Brain pericyte (primary cell): ENCODE measurements around the gene RNF150.
"Not testable (repeated sequence)": the region's sequence is repeated elsewhere in the genome, so short reads cannot be mapped to it uniquely, and the experiment has no call there.

ENCODE experiments used
- DNase-seq: peaks from one replicate; pipeline ENCODE4 v3.0.0-alpha.2; 2012; ENCODE audit warnings: low read depth, low spot score

The RNF150 gene

DNA sequence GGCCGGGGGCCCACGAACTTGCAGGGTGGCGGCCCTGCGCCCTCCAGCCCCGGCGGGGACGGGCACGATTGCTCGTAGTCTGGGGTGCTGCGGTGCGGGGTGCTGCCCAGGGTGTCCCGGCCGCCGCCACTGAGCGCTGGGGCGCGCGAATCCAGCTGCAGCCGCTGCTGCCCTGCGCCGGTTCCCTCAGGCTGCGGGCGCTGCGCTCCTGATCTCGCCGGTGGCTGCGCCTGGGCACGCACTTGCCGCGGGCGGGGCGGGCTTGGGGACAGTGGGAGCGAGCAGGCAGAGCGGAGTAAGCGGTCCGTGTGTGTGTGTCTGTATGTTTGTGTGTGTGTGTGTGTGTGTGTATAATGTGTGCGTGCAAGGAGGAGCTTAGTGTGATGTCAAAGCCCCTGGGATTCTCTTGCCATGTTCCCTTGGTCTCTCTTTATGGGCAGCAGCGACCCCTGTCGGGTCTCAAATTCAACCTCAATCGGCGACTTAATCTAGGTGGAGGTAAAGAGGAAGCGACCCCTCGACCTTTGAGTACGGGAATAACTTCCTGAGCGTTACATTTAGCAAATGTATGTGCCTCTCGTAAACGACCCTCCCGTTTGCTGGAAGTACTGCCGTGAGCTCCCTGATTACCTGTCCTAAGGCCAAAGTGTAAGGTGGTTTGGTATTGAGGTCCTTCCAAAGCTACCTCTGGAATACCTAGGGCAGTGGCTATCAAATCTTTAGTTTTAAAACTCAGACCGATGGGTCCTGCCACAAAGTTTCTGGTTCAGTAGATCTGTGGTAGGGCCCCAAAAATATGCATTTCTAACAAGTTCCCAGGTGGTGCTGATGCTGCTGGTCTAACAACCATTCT is at the start of gene RNF150:
RNF150 (minus strand) TSS at position 324 of the 853 bp plus-strand sequence.
- peak; percentile 56 for DNase-seq

DNA sequence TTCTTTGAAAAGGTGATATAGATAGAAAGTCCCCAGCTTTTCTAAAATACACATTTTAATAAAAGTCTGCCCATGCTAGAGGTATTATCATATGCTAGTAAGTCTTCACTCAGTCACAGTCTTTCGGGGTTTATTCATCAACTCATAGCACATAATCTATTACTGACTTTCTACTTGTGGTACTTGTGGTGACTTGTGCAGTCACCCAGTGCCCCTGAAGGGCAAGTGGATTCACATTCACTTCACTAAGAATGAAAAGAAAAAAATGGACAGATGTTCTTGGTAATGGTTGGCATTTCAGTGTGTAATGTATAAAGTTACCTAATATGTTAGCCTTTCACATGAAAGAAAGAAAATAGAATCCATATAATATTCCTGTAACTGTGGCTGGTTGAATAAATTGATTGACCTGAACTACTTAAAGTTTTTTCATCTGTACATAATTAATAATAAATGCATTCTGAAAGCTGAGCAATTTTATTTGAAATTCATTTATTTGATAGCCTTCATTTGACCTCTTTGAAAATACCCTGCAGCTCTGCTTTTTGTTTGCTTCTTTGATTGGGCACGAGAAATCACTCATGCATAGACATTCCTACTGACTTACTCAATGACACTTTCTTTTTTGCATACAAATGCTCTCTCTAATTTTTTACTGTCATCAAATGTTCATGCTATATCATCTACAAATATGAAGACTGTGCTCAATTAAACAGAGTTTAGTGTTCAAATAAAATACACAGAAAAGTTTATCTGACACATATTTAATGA is 47.9 kb upstream of the RNF150 start:
- no peak for DNase-seq

DNA sequence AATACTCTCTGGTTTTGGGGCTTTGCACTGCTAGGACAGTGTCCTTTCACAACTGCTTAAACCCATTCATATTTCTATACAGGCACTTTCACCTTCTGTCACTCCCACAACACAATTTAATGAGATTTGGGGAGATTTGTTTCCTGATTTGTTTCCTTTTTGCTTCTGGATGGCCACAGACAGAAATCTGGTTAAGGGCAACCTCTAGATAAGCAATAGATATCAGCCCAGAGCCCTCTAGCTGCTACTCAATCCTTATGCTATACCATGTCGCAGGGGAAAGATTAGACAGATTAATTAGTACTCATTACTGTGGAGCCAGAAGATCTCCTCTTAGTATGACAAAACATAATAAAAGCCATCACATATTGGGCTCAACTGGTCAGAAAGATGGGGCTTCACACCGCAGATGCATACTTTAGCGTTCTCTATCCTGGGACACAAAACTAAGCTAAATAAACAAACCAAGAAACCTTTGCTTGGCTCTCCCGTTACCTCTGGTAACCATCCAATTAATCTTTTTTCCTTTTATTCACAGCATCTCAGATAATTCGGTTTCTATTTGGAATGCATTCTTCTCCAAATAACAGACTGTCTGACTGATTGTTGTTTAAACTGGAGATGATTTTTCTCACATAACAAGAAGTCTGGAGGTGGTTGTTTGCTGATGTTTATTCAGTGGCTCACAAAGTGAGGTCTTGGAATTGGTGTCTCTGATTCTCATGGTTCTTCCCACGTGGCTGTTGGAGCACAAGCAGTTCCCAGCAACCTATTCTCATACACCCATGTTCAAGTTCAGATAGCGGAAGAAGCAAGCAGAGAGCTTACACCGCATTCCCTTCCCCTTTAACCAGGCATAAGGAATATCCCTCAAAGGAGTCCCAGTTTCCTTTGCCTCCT is 46.5 kb upstream of the RNF150 start:
- DNase-seq = no peak

DNA sequence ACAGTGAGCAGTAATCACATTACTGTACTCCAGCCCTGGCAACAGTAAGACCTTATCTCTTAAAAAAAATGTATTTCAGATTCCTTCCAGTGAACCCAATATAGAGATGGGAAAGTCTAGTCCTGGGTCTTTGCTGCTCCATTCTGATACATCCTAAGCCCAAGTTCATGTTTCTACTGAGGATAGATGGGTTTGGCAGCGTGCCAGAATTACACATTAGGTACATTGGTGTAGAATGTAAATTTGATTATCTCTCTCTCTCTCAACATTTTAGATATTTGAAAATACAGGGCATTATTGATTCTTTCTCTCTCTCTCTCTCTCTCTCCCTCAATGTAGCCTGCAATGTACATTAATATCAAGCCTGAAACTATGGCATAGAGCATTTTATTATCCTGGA is 43.9 kb upstream of the RNF150 start:
- DNase-seq = no peak

DNA sequence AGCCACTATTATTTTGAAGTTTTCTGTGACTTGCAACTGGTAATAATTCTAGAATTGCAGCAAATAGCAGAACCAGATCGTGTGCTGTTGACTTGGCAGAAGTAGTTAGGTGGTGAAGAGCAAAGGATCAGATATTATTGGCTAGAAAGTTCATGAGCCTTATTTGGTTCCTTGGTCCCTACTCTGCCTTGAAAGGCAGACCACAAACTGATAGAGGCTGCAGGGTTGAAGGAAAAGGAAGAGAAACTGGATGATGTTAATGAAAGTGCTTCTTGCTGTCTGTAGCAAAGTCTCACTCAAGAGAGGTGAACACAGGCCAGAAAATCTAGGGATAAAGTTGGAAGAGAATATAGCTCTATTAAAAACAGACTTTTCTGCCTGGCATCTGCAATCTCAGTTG is 41.2 kb upstream of the RNF150 start:
- DNase-seq = no peak

DNA sequence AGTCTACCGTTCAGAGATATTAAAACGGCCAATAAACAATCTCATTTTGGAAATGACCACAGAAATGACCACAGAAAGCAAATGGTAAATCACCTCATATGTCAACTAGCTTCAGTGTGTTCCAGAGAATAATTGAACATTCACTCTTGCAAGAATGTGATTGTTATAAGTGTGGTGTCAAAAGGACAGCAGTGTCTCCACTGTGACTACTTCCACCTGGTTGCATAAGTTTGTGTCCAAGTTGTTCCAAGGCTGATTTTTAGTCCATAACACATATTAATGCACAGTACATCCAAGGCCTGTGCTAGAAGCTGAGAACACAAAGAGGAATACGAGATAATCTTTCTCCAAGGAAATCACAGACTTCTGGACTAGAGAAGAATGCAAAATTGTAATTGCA is 37.4 kb upstream of the RNF150 start:
- no peak for DNase-seq

DNA sequence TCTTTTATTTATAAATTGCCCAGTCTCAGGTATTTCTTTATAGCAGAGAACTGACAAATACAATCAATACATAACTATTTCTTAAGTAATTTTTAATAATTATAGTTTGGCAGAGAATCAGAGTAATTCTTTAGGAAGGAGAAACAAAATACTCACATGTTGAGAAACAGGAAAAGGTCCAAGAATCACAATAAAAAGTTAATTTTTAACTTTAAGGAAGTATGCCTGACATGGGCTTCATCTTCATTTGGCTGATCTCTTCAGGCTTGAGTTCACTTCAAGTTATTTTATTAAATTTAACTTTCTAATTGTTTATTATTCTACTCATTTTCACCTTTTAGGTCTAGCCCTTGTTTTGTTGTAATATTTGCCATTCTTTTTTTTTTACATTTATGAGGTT is 36.1 kb upstream of the RNF150 start:
- DNase-seq = no peak

DNA sequence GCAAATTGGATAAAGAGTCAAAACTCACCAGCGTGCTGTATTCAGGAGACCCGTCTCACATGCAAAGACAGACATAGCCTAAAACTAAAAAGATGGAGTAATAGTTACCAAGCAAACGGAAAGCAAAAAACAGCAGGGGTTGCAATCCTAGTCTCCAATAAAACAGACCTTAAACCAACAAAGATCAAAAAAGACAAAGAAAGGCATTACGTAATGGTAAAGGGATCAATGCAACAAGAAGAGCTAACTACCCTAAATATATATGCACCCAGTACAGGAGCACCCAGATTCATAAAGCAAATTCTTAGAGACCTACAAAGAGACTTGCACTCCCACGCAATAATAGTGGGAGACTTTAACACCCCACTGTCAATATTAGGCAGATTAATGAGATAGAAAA is 31.7 kb upstream of the RNF150 start:
- not testable (repeated sequence) for DNase-seq

DNA sequence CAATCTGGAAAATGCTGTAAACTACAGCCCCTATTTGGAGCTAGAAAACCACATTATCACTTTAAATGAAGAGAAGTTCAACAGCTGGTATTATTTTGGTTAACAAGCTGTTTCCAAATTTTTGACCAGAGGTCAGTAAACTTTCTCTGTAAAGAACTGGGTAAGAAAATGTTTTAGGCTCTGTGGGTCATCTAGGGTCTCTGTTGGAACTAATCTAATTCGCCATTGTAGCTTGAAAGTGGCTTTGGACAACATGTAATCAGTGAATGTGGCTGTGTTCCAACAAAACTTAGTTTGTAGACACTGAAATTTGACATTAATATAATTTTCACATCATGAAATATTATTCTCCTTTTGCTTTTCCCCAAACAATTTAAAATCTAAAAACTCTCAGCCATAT is 25.8 kb upstream of the RNF150 start:
- DNase-seq = no peak

DNA sequence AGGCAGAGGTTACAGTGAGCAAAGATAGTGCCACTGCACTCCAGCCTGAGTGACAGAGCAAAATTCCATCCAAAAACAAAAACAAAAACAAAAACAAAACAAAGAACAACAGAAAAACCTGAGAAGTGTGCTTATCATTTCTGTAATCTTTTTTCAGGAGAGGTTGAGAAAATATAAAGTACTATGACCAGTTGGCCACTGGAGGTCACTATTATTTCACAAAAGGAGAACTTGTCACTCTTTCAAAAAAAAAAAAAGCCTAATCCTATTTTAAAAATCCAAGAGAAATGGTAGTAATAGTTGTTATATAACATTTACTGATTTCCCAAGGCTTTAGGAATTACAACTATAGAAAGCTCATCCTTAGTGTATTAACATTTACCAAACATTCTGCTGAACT is 24.9 kb upstream of the RNF150 start:
- DNase-seq = no peak

DNA sequence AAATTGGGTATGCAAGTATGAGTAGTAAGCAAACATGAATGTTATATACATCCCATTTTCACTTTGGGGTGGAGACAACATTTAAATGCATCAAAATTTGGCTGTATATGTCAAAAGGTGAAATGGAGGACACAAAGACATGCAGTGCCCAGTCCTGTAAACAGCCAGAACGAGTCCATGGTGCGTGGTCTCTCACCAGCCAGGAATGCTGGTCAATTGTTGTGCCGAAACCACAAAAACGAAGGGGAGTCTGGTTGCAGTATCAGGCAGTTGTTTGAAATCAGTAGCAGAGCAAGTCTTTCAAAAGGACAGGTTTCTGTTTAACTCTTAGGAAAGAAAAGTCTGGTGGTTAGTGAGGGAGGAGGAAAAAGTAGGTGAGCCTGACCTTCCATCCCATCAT is 22.3 kb upstream of the RNF150 start:
- no peak for DNase-seq

DNA sequence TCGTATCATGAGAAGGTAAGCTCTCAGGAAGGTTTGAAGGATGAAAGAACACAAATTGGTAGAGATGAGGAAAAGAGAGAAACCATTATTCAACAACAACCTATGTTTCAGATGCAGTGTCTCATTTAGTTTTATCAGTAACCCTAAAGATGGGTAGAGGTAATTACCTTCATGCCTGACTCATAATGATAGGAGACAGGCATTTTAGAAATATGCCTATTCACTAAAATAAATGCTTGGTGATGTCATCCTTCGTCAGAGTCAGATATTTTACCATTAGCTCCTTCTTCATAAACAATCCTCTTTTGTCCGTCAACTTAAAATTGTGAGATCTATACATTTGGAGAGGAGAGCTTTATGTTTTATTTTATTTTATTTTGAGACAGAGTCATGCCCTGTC is 21.5 kb upstream of the RNF150 start:
- no peak for DNase-seq

DNA sequence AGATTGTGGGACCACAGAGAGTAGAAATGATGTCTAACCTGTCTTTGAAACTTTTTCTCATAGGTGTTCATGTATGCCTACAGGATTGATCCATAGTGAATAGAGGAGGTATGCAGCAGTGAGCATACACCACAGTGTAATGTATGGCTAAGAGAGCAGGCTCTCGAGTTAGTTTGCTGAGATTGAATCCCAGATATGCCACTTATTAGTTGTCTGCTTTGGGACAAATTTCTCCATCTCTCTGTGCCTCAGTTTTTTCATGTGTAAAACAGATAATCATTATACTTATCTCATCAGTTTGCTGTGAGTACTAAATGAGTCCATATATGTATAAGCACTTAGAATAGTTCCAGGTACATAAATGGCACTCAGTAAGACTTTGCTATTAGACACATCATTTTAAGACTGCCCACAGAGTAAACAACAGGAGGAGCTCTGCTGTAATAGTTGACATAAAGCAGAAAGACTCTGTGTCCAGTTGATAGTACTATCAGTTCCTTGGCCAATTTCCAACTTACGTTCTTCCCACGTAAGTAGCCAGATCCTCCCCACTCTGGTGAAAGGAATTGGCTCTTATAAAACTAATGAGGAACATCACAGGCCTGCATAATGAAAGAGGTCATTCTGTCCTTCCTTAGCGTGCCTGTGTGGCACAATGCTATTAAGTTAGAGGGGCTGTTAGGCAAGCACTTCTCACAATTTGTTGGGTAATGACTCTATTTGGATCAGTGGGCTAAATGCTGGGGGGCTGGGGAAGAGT is 20.7 kb upstream of the RNF150 start:
- DNase-seq = no peak

DNA sequence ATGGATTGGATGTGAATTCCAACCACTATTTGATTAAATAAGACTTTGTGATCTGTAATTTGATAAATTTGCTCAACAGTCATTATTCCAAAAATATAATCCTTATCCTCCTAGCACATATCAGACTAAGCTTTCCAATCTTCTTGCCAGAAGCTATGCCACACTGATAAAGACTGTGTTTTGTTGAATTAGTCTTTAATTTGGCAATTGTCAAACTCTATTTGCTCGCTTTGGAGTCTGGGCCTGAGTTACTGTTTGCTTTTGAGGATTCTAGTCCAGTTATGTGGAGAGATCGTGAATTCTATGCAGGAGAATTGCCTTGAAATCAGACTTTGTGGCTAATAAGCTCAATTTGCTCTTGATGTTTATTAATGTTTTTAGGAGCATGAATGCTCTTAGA is 10.9 kb upstream of the RNF150 start:
- no peak for DNase-seq

DNA sequence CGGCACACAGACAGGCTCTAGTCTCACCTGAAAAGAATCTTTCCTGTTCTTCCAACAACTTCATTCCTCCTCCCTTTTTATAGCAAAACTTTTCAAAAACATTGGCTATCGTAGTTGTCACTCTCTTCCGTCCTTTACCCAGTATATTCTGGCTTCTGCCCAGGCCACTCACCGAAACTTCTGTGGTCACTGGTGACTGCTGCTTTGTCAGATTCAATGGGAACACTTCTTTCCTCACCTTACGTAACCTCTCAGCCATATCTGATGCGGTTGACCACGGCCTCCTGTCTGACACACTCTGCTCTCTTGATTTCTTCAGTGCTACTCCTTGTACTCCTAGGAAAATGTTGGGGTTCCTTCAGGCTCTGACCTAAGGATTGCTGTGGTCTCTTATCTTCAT is 9.2 kb upstream of the RNF150 start:
- DNase-seq = no peak

DNA sequence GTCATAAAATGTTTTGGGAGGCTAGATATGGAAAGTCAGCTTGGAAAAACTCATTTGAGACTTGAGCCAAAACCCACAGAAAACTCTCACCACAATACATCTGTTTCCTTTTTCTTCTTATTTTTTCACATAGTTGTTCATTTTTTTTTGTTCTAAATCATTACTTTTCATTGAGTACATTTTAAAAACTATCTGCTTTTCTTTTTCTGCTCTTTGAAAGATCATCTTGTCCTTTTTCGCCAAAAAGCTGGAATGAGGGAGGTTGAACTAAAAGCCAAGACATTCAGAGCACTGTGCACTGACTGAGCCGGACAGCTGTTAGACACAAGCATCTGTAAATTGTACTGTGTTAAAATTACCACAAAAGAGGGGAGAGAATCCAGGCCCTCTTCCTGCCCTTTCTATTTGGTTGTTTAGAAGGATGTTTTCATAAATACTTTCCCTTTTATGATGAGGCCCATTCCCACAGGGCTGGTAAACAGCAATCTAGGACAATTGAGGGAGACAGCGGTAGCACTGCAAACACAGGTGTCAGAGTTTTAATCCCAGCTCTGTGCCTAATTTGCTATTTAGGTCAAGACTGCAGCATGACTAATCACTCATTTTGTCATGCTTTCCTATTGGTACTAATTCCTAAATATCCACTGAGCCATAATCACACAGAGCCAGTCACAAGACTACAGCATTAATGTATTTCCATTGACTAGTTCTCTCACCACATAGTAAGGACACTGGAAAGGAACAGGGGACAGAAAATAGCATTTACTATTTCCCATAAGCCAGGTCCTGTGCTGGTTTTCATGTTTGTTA is 7.3 kb upstream of the RNF150 start:
- DNase-seq = no peak

DNA sequence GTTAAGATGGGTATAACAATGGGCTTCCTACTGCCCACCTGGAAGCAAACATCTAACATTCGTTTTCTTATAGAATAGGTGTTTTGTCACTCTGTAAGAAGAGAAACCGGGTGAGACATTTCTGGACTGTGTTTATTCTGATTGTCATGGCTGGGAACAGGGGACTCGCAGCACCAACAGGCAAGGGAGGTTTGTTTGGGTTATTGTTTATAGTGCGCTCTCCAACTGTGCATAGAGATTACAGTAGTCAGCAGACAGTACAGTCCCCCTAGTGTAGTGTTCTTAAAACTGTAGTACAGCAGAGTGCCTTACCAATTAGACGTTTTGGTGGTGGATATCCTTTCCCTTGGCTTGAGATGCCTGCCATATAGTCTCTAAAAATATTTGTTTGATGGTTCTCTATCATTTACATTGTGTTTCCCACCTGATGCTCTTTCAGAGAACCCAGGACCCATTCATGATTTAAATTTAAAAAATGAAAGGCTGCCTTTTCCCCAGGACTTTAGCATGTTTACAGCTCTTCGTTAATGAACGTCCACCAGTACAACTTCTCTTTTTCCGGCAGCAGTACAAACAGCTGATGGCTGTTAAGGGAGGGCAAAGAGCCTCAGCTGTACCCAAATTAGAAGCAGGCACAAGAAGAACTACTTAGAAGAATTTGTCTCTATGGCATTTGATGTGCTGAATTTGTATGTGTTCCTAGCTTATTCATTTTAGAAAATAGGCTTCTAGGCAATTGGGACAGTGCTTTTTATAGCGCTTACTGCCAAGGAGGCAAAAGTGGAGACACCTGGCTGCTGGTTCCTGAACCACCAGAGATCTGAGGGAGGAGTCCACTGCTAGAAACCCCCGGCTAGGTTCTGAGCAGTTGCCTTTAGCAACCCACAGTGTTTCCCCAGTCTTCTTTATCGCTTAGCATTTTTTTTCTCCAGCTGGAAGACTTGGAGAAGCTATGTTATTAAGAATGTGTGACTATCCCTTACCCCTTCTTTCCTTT is 1.0 kb upstream of the RNF150 start:
- DNase-seq = no peak

DNA sequence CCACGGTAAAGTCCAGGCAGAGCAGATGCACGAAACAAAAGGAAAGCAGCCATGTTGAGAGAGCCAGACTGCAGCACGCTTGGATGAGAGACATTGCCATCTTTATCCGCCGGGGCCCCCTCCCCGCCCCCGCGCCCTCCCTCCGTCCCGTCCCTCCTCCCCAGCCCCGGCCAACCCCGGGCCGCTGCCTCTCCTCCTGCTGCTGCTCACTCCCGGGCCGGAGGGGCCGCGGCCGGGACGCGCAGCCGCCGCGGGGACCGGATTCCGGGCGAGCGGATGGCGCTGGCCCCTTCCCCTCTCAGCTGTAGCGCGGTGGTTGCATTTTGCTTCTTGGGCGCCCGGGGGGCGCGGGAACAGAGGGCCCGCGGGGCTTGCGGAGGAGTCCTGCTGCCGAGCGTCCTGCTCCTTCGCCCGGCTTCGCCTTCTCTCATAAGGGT is 542 bp downstream of the RNF150 start:
- DNase-seq = no peak

DNA sequence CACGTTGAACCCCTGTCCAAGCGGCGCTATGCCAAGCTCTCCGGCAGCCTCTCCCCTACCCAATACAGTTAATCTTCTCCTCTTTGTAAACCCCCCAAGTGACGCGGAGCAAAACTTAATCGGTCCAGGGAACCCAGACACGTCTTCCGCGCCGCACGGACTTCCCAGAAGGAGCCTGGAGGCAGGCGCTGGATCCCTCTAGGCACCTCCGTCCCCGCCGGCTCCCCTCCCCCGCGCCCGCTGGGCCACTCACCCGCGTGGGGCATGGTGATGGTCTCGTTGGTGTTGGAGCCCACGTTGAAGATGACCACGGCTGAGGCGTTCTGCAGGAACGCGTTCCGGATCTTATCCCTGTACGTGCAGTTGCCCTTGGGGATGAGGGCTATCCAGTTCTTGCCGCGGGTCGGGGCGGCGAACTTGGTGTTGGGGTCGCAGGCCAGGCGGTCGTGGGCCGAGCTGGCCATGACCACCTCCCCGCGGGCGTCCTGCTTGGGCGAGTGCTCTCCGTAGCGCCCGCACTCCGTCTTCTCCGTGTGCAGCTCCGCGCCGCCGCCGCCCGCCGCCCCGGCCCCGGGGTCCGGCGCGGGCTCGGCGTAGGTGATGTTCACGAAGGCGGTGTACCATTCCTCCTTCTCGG is 1.1 kb downstream of the RNF150 start:
- DNase-seq = no peak
